ENCODE data around the gene GADD45G.

GADD45G gene

GRCh38 chr9:89592963-89593726, 11.7 kb upstream of the GADD45G start:
- no peak for DNase-seq (ENCODE audit: low read depth)

- DNase-seq (ENCODE audit: low read depth) = no peak
Observed at GRCh38 chr9:89593727-89594427, 10.9 kb upstream of the GADD45G start.

DNA sequence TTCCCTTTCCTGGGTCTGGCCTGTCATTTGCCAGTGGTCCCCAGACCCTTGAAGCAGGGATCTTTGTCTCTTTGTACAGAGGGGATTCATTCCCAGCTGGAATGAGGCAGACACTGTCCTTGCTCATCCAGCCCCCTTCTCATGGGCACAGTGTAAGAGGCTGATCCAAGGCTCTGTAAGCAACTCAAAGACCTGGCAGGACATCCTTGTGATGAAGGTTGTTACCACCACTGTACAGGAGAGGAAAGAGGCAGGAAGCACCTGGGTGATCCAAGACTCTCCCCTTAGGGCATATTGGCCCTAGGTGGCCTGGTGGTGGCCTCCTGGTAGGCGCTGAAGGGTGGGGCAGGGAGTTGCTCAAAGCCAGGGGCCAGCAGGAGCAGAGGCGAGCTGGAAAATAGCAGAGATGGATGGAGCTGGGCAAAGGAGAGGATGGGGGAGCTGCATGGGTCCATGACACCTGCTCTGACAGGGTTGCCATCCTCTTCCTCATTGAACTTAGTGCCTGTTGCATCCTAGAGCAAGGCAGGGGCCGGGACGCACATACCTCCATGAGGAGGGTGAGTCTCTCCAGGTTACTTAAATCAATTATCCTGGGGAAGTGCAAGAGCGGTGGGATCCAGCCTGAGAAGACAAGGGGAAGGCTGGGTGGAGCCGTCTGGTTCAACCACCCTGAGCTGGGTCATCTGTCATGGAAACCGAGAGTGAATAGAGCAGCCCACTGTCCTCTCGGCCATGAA, 9.8 kb upstream of the GADD45G start:
- DNase-seq (ENCODE audit: low read depth) = no peak

DNA sequence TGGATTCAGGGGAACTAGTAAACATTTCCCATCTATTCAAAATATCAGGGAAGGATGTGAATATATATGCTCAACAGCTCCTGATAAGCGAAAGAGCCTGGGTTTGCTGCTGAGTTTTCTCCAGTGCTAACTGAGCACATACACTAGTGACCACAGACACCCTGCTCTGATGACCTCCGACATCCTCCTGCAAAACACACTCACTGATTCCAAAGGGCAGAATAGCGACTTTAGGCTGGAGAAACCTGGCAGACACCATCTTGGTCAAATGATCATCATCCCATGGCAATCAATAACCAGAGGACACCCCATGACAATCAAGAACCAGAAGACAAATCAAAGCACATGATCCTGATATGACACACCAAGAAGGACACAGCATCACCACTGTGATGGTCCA, 9.2 kb upstream of the GADD45G start:
- DNase-seq (ENCODE audit: low read depth) = no peak

DNA sequence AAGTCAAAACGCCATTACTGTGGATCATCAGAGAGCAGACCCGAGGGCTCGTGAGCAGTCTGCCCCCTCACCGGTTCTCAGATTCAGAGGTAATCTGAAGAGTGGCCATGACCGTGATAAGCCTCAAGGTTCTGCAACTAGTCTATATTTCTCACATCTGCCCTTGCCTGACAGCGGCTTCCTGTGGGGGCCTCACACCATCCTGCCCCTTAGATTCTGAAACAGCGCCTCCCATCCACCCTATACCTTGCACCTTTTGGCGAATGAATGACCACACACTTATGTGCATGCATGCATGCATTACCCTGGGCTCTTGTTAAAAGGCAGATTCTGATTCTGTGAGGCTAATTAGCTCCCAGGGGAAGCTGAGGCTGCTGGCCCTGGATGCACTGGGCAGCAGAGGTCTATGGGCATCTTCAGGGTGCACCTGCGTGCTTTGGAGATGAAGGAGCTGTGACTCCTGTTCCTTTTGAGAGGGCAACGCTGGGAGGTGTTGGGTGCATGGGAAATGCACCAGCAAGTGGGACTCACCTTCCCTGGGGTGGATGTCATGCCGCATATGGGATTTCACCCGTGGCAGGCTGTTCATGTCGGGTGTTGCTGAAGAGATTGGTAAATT, 7.8 kb upstream of the GADD45G start:
- no peak for DNase-seq (ENCODE audit: low read depth)

DNA sequence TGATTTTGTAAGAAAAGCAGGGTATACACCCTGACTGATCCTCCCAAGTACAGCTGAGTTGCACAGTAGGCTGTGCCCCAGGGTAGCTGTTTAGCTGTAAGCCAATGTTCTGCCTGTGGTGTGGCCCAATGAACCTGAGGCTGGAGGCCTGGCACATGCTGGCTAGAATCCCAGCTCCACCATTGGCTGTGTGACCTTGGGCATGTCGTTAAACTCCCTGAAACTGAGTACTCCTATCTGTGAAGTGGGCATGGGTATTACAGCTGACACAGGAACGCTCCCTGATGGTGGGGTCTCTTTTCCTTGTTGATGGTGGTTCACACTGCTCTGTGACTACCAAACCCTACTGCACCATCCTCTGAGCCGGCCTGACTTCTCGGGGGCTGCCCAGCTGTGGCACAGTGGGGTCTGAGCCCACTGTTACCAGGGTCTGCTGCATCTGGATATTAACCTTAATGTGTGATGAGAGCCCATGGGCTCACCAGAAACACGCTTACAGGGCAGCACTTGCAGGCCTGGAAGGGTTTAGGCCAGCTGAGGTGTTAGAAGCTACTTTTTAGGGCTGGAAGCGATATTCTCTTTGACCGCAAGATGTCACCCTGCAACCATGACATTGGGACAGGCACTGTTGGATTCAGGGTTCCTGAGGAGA, 7.0 kb upstream of the GADD45G start:
- DNase-seq (ENCODE audit: low read depth) = no peak

DNA sequence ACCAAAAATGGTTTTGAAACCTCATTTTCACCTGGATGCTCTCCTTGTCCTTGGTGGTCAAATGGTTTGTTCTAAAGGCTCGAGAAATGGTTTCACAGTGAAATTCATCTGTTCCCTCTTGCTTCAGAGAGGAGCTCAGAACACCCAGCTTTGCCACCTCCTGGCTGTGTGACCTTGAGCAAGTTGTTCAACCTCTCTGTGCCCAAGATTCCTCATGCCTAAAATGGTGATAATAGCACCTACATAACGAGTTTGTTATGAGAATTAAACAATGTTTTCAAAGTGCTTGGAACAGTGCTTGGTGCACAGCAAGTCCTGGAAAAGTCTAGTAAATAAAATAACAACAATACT, 6.5 kb upstream of the GADD45G start:
- no peak for DNase-seq (ENCODE audit: low read depth)

DNA sequence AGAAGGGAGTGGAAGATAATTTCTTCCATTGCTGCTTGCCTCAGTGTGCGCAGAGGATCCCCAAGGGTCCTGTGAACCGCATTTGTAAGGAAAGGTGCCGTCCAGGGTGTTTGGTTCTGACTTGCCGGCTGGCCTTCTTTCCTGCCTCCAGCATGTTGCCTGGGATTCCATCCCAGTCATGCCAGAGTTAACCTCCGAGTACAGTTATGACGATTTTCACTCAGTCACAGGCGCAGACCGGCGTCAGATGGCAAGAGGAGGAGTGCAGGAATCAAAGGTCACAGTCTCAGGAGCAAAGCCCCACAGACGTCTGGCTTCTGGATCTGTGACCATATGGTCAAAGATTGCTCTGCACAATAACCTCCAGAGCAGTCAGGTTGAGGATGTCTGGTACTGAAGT, 5.9 kb upstream of the GADD45G start:
- DNase-seq (ENCODE audit: low read depth) = no peak

DNA sequence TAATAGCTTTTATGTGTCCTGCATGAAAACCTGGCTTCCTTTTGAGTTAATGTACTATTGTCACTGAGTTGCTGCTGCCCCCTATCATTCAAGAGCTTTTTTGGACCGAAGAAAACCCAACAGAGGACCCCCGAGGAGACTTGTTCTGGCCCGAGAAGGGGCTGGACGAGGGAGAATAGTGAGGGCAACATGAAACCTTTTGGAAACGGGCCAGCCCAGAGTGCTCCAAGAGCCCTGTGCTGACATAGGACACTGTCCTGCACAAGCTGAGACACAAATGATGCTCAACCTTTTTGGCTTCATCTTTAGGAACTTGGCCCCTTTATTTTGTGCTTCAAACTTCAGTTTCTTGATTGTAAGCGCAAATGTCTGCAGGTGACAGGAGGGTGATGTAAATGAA, 4.0 kb upstream of the GADD45G start:
- DNase-seq (ENCODE audit: low read depth) = no peak

GRCh38 chr9:89601306-89601705, 3.5 kb upstream of the GADD45G start:
- DNase-seq (ENCODE audit: low read depth) = no peak

GRCh38 chr9:89601856-89602562, 2.8 kb upstream of the GADD45G start:
- DNase-seq (ENCODE audit: low read depth) = no peak

- DNase-seq (ENCODE audit: low read depth) = peak; percentile 77
Observed at GRCh38 chr9:89602978-89603766, 1.6 kb upstream of the GADD45G start.

GRCh38 chr9:89603767-89604665, 796 bp upstream of the GADD45G start:
- DNase-seq (ENCODE audit: low read depth) = no peak

- DNase-seq (ENCODE audit: low read depth) = no peak
Observed at GRCh38 chr9:89605465-89606048, 745 bp downstream of the GADD45G start.

DNA sequence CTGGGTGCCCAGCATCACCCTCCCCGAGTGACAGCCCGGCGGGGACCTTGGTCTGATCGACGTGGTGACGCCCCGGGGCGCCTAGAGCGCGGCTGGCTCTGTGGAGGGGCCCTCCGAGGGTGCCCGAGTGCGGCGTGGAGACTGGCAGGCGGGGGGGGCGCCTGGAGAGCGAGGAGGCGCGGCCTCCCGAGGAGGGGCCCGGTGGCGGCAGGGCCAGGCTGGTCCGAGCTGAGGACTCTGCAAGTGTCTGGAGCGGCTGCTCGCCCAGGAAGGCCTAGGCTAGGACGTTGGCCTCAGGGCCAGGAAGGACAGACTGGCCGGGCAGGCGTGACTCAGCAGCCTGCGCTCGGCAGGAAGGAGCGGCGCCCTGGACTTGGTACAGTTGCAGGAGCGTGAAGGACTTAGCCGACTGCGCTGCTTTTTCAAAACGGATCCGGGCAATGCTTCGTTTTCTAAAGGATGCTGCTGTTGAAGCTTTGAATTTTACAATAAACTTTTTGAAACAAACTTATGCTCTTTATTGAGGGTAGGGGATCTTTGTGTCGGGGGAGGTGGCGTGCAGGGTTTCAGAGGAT, 1.3 kb downstream of the GADD45G start:
- DNase-seq (ENCODE audit: low read depth) = no peak

DNA sequence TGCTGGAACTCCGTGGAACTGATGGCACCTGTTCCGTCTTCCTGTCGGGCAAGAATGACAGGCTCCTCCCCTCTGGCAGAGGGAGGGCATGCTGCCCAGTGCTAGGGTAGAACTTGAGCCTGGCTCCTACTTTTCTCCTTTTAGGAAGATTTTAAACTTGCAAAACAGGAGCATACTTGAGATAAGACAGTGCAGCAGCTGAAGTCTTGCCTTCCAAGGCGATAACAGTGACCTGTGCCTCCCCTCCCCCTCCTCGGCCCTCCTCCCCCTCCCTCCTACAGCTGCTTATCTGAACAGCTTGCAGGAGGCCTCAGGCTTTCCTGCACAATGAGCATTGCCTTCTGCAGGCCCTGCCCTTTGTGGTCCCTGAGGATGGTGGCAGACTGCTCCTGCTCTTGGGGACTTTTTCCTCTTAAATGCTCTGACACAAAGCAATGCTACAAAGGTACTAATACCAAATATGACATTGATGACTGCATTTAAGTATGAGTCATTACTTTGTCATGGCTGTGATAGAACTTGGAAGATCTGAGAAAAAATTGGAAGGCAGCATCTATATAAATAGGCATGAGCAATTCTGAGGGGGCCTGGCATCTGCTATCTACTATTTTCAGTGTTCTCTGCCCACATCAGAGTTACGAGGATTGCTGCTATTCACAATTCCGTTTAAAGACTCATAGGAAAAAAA, 2.0 kb downstream of the GADD45G start:
- DNase-seq (ENCODE audit: low read depth) = no peak

- DNase-seq (ENCODE audit: low read depth) = no peak
Observed at GRCh38 chr9:89608641-89609335, 4.0 kb downstream of the GADD45G start.
